ENCODE measurements around the gene BTBD1.

- TF ChIP-seq, protein P1, sequence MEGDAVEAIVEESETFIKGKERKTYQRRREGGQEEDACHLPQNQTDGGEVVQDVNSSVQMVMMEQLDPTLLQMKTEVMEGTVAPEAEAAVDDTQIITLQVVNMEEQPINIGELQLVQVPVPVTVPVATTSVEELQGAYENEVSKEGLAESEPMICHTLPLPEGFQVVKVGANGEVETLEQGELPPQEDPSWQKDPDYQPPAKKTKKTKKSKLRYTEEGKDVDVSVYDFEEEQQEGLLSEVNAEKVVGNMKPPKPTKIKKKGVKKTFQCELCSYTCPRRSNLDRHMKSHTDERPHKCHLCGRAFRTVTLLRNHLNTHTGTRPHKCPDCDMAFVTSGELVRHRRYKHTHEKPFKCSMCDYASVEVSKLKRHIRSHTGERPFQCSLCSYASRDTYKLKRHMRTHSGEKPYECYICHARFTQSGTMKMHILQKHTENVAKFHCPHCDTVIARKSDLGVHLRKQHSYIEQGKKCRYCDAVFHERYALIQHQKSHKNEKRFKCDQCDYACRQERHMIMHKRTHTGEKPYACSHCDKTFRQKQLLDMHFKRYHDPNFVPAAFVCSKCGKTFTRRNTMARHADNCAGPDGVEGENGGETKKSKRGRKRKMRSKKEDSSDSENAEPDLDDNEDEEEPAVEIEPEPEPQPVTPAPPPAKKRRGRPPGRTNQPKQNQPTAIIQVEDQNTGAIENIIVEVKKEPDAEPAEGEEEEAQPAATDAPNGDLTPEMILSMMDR (IDR thresholded peaks at IDR 0.05) = peak; percentile 48 to 91 (median 81)
- peak; percentile 59 to 69 for TF ChIP-seq POLR2A (IDR thresholded peaks at IDR 0.05)
These were observed 55.6 kb downstream of the BTBD1 start, which contains the start of gene C15orf40 for GRCh38 chr15:83011271-83012075.
